KMS-11 (cell line): ENCODE results near the gene MRPL37.

Experiments used
- H2AFZ ChIP-seq: fragments of 200-600 bp; sonication (generic); 2 replicates; pipeline ENCODE4 v1.6.1; 2016; ENCODE audit warnings: antibody characterized with exemption, mixed run types, low read depth
- H3K27ac ChIP-seq: fragments of 200-600 bp; sonication (generic); 2 replicates; pipeline ENCODE4 v1.6.1; 2016; ENCODE audit warnings: mild to moderate bottlenecking, mixed run types
- H3K27me3 ChIP-seq: fragments of 200-600 bp; sonication (generic); 2 replicates; pipeline ENCODE4 v1.6.1; 2017; ENCODE audit warnings: mild to moderate bottlenecking, low read depth, mixed run types, moderate library complexity; ENCODE audit not compliant: insufficient read depth
- H3K36me3 ChIP-seq: fragments of 200-600 bp; sonication (generic); 2 replicates; pipeline ENCODE4 v1.6.1; 2017; ENCODE audit warnings: mild to moderate bottlenecking, mixed run types; ENCODE audit not compliant: insufficient read depth
- H3K4me1 ChIP-seq: fragments of 200-600 bp; sonication (generic); 2 replicates; pipeline ENCODE4 v1.6.1; 2016; ENCODE audit warnings: mild to moderate bottlenecking, low read depth, mixed run types; ENCODE audit not compliant: poor library complexity, severe bottlenecking
- H3K4me2 ChIP-seq: fragments of 200-600 bp; sonication (generic); 2 replicates; pipeline ENCODE4 v1.7.0; 2016; ENCODE audit warnings: mild to moderate bottlenecking, mixed run types
- H3K4me3 ChIP-seq: fragments of 200-600 bp; sonication (generic); IDR thresholded peaks from 2 replicates; pipeline ENCODE4 v1.6.1; 2017; ENCODE audit warnings: low read depth, low read length, mixed read lengths; ENCODE audit not compliant: insufficient read depth
- H3K79me2 ChIP-seq: fragments of 200-600 bp; sonication (generic); 2 replicates; pipeline ENCODE4 v1.6.1; 2016; ENCODE audit warnings: low read depth, mixed run types; ENCODE audit not compliant: insufficient read depth
- H3K9ac ChIP-seq: fragments of 200-600 bp; sonication (generic); 2 replicates; pipeline ENCODE4 v1.6.1; 2016; ENCODE audit warnings: mild to moderate bottlenecking, mixed run types
- H4K20me1 ChIP-seq: fragments of 200-600 bp; sonication (generic); 2 replicates; pipeline ENCODE4 v1.6.1; 2016; ENCODE audit warnings: mild to moderate bottlenecking, mixed run types; ENCODE audit not compliant: insufficient read depth
- TF ChIP-seq, protein P1 (sequence below): fragments of 200-600 bp; sonication (generic); conservative IDR thresholded peaks from 2 replicates; pipeline ENCODE4 v1.6.1; 2017; ENCODE audit warnings: low read depth, mild to moderate bottlenecking, antibody characterized with exemption, low read length, moderate library complexity, mixed read lengths

The MRPL37 gene

DNA sequence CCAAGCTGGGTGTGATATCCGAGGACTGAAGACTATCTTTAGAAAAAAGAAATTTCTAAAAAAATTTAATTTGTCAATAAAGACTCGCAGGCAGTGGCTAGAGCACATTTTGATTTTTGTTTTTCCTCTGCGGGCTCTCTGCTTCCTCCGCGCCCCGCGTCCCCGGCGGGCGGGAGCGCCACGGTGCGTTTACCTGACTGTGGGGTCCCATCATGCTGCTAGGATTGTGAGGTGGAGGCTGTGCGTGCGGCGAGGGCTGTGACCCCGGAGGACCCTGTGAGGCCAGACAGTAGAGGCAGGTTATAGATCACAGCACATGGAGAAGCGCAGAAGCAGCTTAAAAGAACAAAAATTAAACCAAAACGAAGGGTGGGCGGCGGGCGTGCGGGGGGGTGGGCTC, 57.9 kb downstream of the MRPL37 start:
- Histone ChIP-seq H3K4me1 (no peaks in the 10 kb centered on the region), H3K27me3 (no peaks in the 10 kb centered on the region), H3K36me3 (no peaks in the 10 kb centered on the region), H4K20me1 (no peaks in the 10 kb centered on the region), H3K4me2 (no peak overlapping the region), H3K27ac (no peak overlapping the region), H3K79me2 (no peaks in the 10 kb centered on the region), H3K9ac (no peak overlapping the region), H2AFZ (no peak overlapping the region), H3K4me3 (no peak overlapping the region)
- TF ChIP-seq, protein P1, sequence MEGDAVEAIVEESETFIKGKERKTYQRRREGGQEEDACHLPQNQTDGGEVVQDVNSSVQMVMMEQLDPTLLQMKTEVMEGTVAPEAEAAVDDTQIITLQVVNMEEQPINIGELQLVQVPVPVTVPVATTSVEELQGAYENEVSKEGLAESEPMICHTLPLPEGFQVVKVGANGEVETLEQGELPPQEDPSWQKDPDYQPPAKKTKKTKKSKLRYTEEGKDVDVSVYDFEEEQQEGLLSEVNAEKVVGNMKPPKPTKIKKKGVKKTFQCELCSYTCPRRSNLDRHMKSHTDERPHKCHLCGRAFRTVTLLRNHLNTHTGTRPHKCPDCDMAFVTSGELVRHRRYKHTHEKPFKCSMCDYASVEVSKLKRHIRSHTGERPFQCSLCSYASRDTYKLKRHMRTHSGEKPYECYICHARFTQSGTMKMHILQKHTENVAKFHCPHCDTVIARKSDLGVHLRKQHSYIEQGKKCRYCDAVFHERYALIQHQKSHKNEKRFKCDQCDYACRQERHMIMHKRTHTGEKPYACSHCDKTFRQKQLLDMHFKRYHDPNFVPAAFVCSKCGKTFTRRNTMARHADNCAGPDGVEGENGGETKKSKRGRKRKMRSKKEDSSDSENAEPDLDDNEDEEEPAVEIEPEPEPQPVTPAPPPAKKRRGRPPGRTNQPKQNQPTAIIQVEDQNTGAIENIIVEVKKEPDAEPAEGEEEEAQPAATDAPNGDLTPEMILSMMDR: no peak

DNA sequence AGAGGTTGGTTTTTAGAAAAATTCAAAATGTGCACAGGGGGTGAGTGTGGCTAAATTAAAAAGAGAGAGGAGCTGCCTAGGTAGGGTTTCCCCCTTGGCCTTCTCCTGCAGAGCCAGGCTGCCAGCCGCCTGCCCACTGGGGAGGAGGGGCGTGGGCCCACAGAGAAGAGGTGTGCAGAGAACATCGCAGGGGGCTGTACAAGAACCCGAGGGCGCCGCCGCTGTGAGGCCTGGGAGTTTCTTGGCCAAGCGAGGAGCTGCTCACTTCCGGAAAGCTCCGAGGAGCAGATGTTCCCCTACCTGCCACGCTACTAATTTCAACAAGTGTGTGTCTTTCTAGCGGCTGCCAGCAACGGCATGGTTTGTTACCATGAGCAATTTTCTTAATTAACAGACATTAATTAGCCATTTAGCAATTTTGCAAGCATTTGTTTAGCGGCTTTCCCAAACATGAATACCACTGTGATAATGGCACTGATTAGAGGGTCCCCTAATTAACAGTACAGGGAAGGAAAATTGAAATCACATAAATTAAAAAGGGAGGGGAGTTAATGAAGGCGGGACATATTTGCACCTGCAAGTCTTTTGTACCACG, 59.7 kb downstream of the MRPL37 start:
- H3K4me1 ChIP-seq: no peaks in the 10 kb centered on the region
- H3K79me2 ChIP-seq: no peaks in the 10 kb centered on the region
- no peak overlapping the region for H3K27ac ChIP-seq
- no peaks in the 10 kb centered on the region for H3K27me3 ChIP-seq
- no peak overlapping the region for H3K4me3 ChIP-seq
- H3K9ac ChIP-seq: no peak overlapping the region
- TF ChIP-seq, protein P1: no peak
- H2AFZ ChIP-seq: no peak overlapping the region
- H3K36me3 ChIP-seq: no peaks in the 10 kb centered on the region
- H4K20me1 ChIP-seq: no peaks in the 10 kb centered on the region
- H3K4me2 ChIP-seq: no peak overlapping the region

DNA sequence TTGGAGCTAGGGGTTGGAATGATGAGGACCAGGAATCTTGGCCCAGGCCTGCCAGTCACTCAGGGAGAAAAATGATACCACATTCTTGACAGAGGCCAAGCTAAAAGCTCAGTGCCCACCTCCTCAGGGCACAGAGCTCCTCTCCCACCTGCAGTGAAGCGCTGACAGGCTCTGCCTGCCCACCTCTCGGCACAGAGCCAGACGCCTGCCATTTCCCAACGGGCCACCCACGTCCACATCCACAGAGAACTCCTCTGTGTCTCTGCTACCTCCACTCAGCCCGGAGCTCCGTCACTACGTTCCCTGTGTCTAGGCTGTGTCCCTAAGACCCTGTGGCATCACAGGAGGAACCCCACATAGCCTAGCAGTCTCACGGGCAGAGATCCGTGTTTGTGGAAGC, 60.8 kb downstream of the MRPL37 start:
- no peak overlapping the region for H3K4me3 ChIP-seq
- TF ChIP-seq, protein P1: no peak
- H3K4me2 ChIP-seq: no peak overlapping the region
- no peaks in the 10 kb centered on the region for H3K27me3 ChIP-seq
- no peak overlapping the region for H3K27ac ChIP-seq
- H4K20me1 ChIP-seq: no peaks in the 10 kb centered on the region
- H2AFZ ChIP-seq: no peak overlapping the region
- no peaks in the 10 kb centered on the region for H3K36me3 ChIP-seq
- no peak overlapping the region for H3K9ac ChIP-seq
- H3K4me1 ChIP-seq: no peaks in the 10 kb centered on the region
- no peaks in the 10 kb centered on the region for H3K79me2 ChIP-seq

DNA sequence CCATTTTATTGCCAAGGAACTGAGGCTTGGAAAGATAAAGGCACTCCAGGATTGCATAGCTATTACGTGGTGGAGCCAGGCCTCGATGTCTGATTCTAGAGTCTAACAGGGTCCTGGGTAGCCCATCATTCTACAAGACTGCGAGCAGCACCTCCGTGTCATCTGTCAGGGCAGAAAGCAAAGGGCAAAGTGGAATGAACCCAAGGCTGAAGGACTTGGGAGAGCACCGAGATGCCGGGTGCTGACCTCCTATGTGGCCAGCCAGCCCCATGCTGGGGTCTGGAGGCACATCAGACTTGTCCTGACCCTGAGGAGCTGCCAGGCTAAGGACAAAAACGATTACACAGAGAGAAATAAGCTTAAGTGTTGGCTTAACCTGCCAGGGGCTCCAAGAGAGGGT, 62.3 kb downstream of the MRPL37 start:
- no peak overlapping the region for H2AFZ ChIP-seq
- H3K4me3 ChIP-seq: no peak overlapping the region
- H3K9ac ChIP-seq: no peak overlapping the region
- no peaks in the 10 kb centered on the region for H3K4me1 ChIP-seq
- no peaks in the 10 kb centered on the region for H3K36me3 ChIP-seq
- no peak overlapping the region for H3K4me2 ChIP-seq
- TF ChIP-seq, protein P1: no peak
- no peaks in the 10 kb centered on the region for H3K79me2 ChIP-seq
- no peaks in the 10 kb centered on the region for H3K27me3 ChIP-seq
- no peak overlapping the region for H3K27ac ChIP-seq
- H4K20me1 ChIP-seq: no peaks in the 10 kb centered on the region
